H9 (cell line): Measurements from ENCODE around the gene NKG7. TPM values are rescaled to one million over a fixed set of nuclear protein-coding genes. Genes with fewer than 3 reads are reported as not detected.

ENCODE experiments used
- DNase-seq: peaks from one replicate; pipeline ENCODE4 v3.0.0-alpha.2; 2017
- H2AFZ ChIP-seq: one replicate; pipeline ENCODE4 v1.6.1; 2013; ENCODE audit warnings: mild to moderate bottlenecking, low read length, control low read depth, moderate library complexity
- H2AK5ac ChIP-seq: 2 replicates; pipeline ENCODE4 v1.6.1; 2013; ENCODE audit warnings: low read length, control low read depth, mixed read lengths; ENCODE audit not compliant: insufficient read length
- H2BK120ac ChIP-seq: one replicate; pipeline ENCODE4 v1.6.1; 2013; ENCODE audit warnings: low read depth, mild to moderate bottlenecking, low read length, control low read depth, inconsistent platforms; ENCODE audit not compliant: poor library complexity, severe bottlenecking
- H2BK12ac ChIP-seq: 2 replicates; pipeline ENCODE4 v1.6.1; 2013; ENCODE audit warnings: low read length, control low read depth, mixed read lengths, low read depth; ENCODE audit not compliant: insufficient read length
- H2BK15ac ChIP-seq: 2 replicates; pipeline ENCODE4 v1.6.1; 2013; ENCODE audit warnings: low read depth, low read length, control low read depth
- H2BK20ac ChIP-seq: one replicate; pipeline ENCODE4 v1.6.1; 2013; ENCODE audit warnings: low read depth, mild to moderate bottlenecking, low read length, control low read depth, inconsistent platforms; ENCODE audit not compliant: poor library complexity, severe bottlenecking
- H2BK5ac ChIP-seq: 2 replicates; pipeline ENCODE4 v1.6.1; 2013; ENCODE audit warnings: low read length, control low read depth, mixed read lengths; ENCODE audit not compliant: insufficient read length
- H3K14ac ChIP-seq: 2 replicates; pipeline ENCODE4 v1.6.1; 2013; ENCODE audit warnings: low read length, control low read depth; ENCODE audit not compliant: insufficient read depth
- H3K18ac ChIP-seq: 2 replicates; pipeline ENCODE4 v1.6.1; 2013; ENCODE audit warnings: low read depth, mild to moderate bottlenecking, mixed read lengths, low read length, control low read depth; ENCODE audit not compliant: insufficient read length
- H3K23ac ChIP-seq: 2 replicates; pipeline ENCODE4 v1.6.1; 2013; ENCODE audit warnings: low read length, control low read depth, mixed read lengths, low read depth; ENCODE audit not compliant: insufficient read length
- H3K23me2 ChIP-seq: 2 replicates; pipeline ENCODE4 v1.6.1; 2013; ENCODE audit warnings: low read depth, mild to moderate bottlenecking, mixed read lengths, low read length, control low read depth; ENCODE audit not compliant: insufficient read length, poor library complexity, severe bottlenecking
- H3K27ac ChIP-seq: 2 replicates; pipeline ENCODE4 v1.5.1; 2013; ENCODE audit warnings: low read length, control low read depth, mixed read lengths, low read depth; ENCODE audit not compliant: insufficient read length
- H3K27me3 ChIP-seq: 2 replicates; pipeline ENCODE4 v1.6.1; 2013; ENCODE audit warnings: low read length, control low read depth, inconsistent platforms; ENCODE audit not compliant: insufficient read depth
- H3K4ac ChIP-seq: 2 replicates; pipeline ENCODE4 v1.6.1; 2013; ENCODE audit warnings: low read depth, mild to moderate bottlenecking, control low read depth, inconsistent platforms, low read length, moderate library complexity
- H3K4me1 ChIP-seq: 2 replicates; pipeline ENCODE4 v1.6.1; 2013; ENCODE audit warnings: low read length, control low read depth, inconsistent platforms; ENCODE audit not compliant: insufficient read depth
- H3K4me2 ChIP-seq: 2 replicates; pipeline ENCODE4 v1.6.1; 2013; ENCODE audit warnings: low read length, control low read depth, mixed read lengths; ENCODE audit not compliant: insufficient read length, insufficient read depth
- H3K56ac ChIP-seq: 2 replicates; pipeline ENCODE4 v1.6.1; 2013; ENCODE audit warnings: low read depth, mild to moderate bottlenecking, mixed read lengths, low read length, control low read depth; ENCODE audit not compliant: insufficient read length
- H3K79me1 ChIP-seq: 2 replicates; pipeline ENCODE4 v1.6.1; 2013; ENCODE audit warnings: low read depth, mild to moderate bottlenecking, moderate library complexity, low read length, control low read depth, inconsistent platforms; ENCODE audit not compliant: insufficient read depth, poor library complexity, severe bottlenecking
- H3K79me2 ChIP-seq: 2 replicates; pipeline ENCODE4 v1.6.1; 2013; ENCODE audit warnings: low read length, control low read depth, inconsistent platforms; ENCODE audit not compliant: insufficient read depth
- H3K9ac ChIP-seq: 2 replicates; pipeline ENCODE4 v1.6.1; 2013; ENCODE audit warnings: low read length, control low read depth, mixed read lengths; ENCODE audit not compliant: insufficient read length; ENCODE audit errors: extremely low read depth
- H3K9me3 ChIP-seq: one replicate; pipeline ENCODE4 v1.6.1; 2013; ENCODE audit warnings: low read depth, low read length, inconsistent platforms; ENCODE audit not compliant: control insufficient read depth
- H3T11ph ChIP-seq: one replicate; pipeline ENCODE4 v1.6.1; 2013; ENCODE audit warnings: mild to moderate bottlenecking, low read length, control low read depth, inconsistent platforms
- H4K20me1 ChIP-seq: one replicate; pipeline ENCODE4 v1.6.1; 2013; ENCODE audit not compliant: control insufficient read depth, insufficient read length, insufficient read depth
- H4K5ac ChIP-seq: 2 replicates; pipeline ENCODE4 v1.6.1; 2013; ENCODE audit warnings: low read depth, mild to moderate bottlenecking, mixed read lengths, low read length, control low read depth; ENCODE audit not compliant: insufficient read length
- H4K8ac ChIP-seq: replicated peaks from 2 replicates; pipeline ENCODE4 v1.6.1; 2013; ENCODE audit warnings: low read length, control low read depth, mixed read lengths, low read depth; ENCODE audit not compliant: insufficient read length
- H4K91ac ChIP-seq: 2 replicates; pipeline ENCODE4 v1.6.1; 2013; ENCODE audit warnings: low read depth, mild to moderate bottlenecking, moderate library complexity, mixed read lengths, low read length, control low read depth; ENCODE audit not compliant: insufficient read length
- H3K27ac Mint-ChIP-seq, 3 experiments: 2 replicates in 2 of 3; 3 replicates in 1 of 3; pipeline ENCODE4 v1.8.0; 2020 to 2021; ENCODE audit warnings: mixed read lengths in 3 of 3, mild to moderate bottlenecking in 1 of 3, moderate library complexity in 1 of 3
- H3K27me3 Mint-ChIP-seq: 2 replicates; pipeline ENCODE4 v1.8.0; 2021; ENCODE audit warnings: low read depth, mild to moderate bottlenecking, moderate library complexity, mixed read lengths
- H3K36me3 Mint-ChIP-seq, 3 experiments: 2 replicates in 2 of 3; 3 replicates in 1 of 3; pipeline ENCODE4 v1.8.0; 2020 to 2021; ENCODE audit warnings: low read depth in 3 of 3, mixed read lengths in 3 of 3; ENCODE audit not compliant: insufficient read depth in 1 of 3
- H3K4me1 Mint-ChIP-seq, 2 experiments: 2 replicates each; pipeline ENCODE4 v1.8.0; 2020; ENCODE audit warnings: mixed read lengths in 2 of 2
- H3K4me3 Mint-ChIP-seq, 2 experiments: 2 replicates in 1 of 2; 3 replicates in 1 of 2; pipeline ENCODE4 v1.8.0; 2020 to 2021; ENCODE audit warnings: mild to moderate bottlenecking in 2 of 2, mixed read lengths in 2 of 2, moderate library complexity in 1 of 2
- H3K9me3 Mint-ChIP-seq, 2 experiments: 2 replicates in 1 of 2; 3 replicates in 1 of 2; pipeline ENCODE4 v1.8.0; 2020; ENCODE audit warnings: mild to moderate bottlenecking in 2 of 2, mixed read lengths in 2 of 2, moderate library complexity in 1 of 2
- CTCF ChIP-seq: fragments of 200-600 bp; sonication (generic); conservative IDR thresholded peaks from 3 replicates; pipeline ENCODE4 v1.8.0; 2021; ENCODE audit warnings: antibody characterized with exemption, mild to moderate bottlenecking
- WGBS: extraction: QIAGEN DNeasy Blood & Tissue Kit; methylation state at CpG from one replicate; pipeline ENCODE4 v1.1.7; 2013; ENCODE audit warnings: missing lambda C conversion rate, low lambda C conversion rate, mixed read lengths; ENCODE audit not compliant: insufficient read length; ENCODE audit errors: extremely low coverage; 5-methylcytosine and 5-hydroxymethylcytosine counted together
- total RNA-seq: library from RNA; stranded (reverse); gene quantifications from 2 replicates; pipeline ENCODE4 v1.2.1, GENCODE V29; 2021

NKG7 gene
- total RNA-seq, 1 experiment from 2014 or later: not detected

GRCh38 chr19:51359294-51359693 lies 13.2 kb downstream of the NKG7 start:
- Mint-ChIP-seq H3K36me3 (no peaks in the 10 kb centered on the region), H3K27ac (peak overlapping the region in 1 of 3 experiments; percentile 84; a peak in 1 of 7 replicates), H3K27me3 (no peaks in the 10 kb centered on the region), H3K4me1 (peaks cover 25 to 26% of the 10 kb centered on the region in 2 experiments), H3K4me3 (no peak overlapping the region), H3K9me3 (no peaks in the 10 kb centered on the region)
- no peak overlapping the region for H2AFZ ChIP-seq
- DNase-seq: no peak
- no peaks in the 10 kb centered on the region for H3K4me1 ChIP-seq
- no peak overlapping the region for H3K56ac ChIP-seq
- no peaks in the 10 kb centered on the region for H3K27me3 ChIP-seq
- no peak overlapping the region for H4K91ac ChIP-seq
- H3K14ac ChIP-seq: no peak overlapping the region
- no peak overlapping the region for H3T11ph ChIP-seq
- H2BK15ac ChIP-seq: no peak overlapping the region
- H2BK120ac ChIP-seq: no peak overlapping the region
- H2BK20ac ChIP-seq: no peak overlapping the region
- H3K23me2 ChIP-seq: no peaks in the 10 kb centered on the region
- H3K4ac ChIP-seq: no peak overlapping the region
- H4K8ac ChIP-seq: no peak overlapping the region
- H3K9ac ChIP-seq: no peak overlapping the region
- H3K27ac ChIP-seq: no peak overlapping the region
- H3K9me3 ChIP-seq: no peaks in the 10 kb centered on the region
- H2BK5ac ChIP-seq: no peak overlapping the region
- no peak overlapping the region for H3K4me2 ChIP-seq
- no peak overlapping the region for H4K5ac ChIP-seq
- H2AK5ac ChIP-seq: no peak overlapping the region
- TF ChIP-seq CTCF: no peak
- no peak overlapping the region for H3K23ac ChIP-seq
- H2BK12ac ChIP-seq: no peak overlapping the region
- H3K79me2 ChIP-seq: no peaks in the 10 kb centered on the region
- no peak overlapping the region for H3K18ac ChIP-seq
- no peaks in the 10 kb centered on the region for H4K20me1 ChIP-seq
- no peaks in the 10 kb centered on the region for H3K79me1 ChIP-seq
- no CpG with 5 or more reads among the region's 4 CpGs for WGBS
